ENCODE measurements around the gene ZC3H18. TPM values are rescaled to one million over a fixed set of nuclear protein-coding genes. Genes with fewer than 3 reads are reported as not detected.
"Not testable (repeated sequence)": the region's sequence is repeated elsewhere in the genome, so short reads cannot be mapped to it uniquely, and the experiment has no call there.

ZC3H18 gene
- polyA plus RNA-seq, 4 donors = 32.6 to 42.2 (median 34.8) TPM

- DNase-seq (ENCODE audit: low read depth in 4 of 4, low spot score in 3 of 4) = no peak
Observed at GRCh38 chr16:88600539-88600896, 30.3 kb downstream of the ZC3H18 start.

- DNase-seq (ENCODE audit: low read depth in 4 of 4, low spot score in 3 of 4) = no peak
Observed at GRCh38 chr16:88601313-88602036, 31.3 kb downstream of the ZC3H18 start.

GRCh38 chr16:88602091-88602490, 31.9 kb downstream of the ZC3H18 start:
- DNase-seq (ENCODE audit: low read depth in 4 of 4, low spot score in 3 of 4) = no peak

- no peak for DNase-seq (ENCODE audit: low read depth in 4 of 4, low spot score in 3 of 4)
Observed at GRCh38 chr16:88605186-88606147, 35.3 kb downstream of the ZC3H18 start.

- DNase-seq (ENCODE audit: low read depth in 4 of 4, low spot score in 3 of 4) = no peak
Observed at GRCh38 chr16:88606148-88606757, 36.0 kb downstream of the ZC3H18 start.

GRCh38 chr16:88608076-88608475, 37.9 kb downstream of the ZC3H18 start:
- DNase-seq (ENCODE audit: low read depth in 4 of 4, low spot score in 3 of 4) = no peak

GRCh38 chr16:88609426-88609825, 39.2 kb downstream of the ZC3H18 start:
- not testable (repeated sequence) for DNase-seq (ENCODE audit: low read depth in 4 of 4, low spot score in 3 of 4)

- no peak for DNase-seq (ENCODE audit: low read depth in 4 of 4, low spot score in 3 of 4)
Observed at GRCh38 chr16:88610080-88610479, 39.9 kb downstream of the ZC3H18 start.

GRCh38 chr16:88610909-88611812, 41.0 kb downstream of the ZC3H18 start:
- peak in 2 of 4 donors; percentile 12 to 58 for DNase-seq (ENCODE audit: low read depth in 4 of 4, low spot score in 3 of 4)

GRCh38 chr16:88613293-88613692, 43.1 kb downstream of the ZC3H18 start:
- DNase-seq (ENCODE audit: low read depth in 4 of 4, low spot score in 3 of 4) = no peak

- DNase-seq (ENCODE audit: low read depth in 4 of 4, low spot score in 3 of 4) = no peak
Observed at GRCh38 chr16:88613911-88614817, 44.0 kb downstream of the ZC3H18 start.

GRCh38 chr16:88614818-88615580, 44.8 kb downstream of the ZC3H18 start:
- no peak for DNase-seq (ENCODE audit: low read depth in 4 of 4, low spot score in 3 of 4)

- DNase-seq (ENCODE audit: low read depth in 4 of 4, low spot score in 3 of 4) = no peak
Observed at GRCh38 chr16:88616320-88616719, 46.1 kb downstream of the ZC3H18 start.

GRCh38 chr16:88616736-88617135, 46.5 kb downstream of the ZC3H18 start:
- no peak for DNase-seq (ENCODE audit: low read depth in 4 of 4, low spot score in 3 of 4)

- no peak for DNase-seq (ENCODE audit: low read depth in 4 of 4, low spot score in 3 of 4)
Observed at GRCh38 chr16:88617268-88618031, 47.2 kb downstream of the ZC3H18 start.

- DNase-seq (ENCODE audit: low read depth in 4 of 4, low spot score in 3 of 4) = no peak
Observed at GRCh38 chr16:88618182-88618955, 48.2 kb downstream of the ZC3H18 start.

Data from right renal pelvis (tissue), 4 donors.